Frontal cortex (tissue), 1 donor: Measurements from ENCODE around the gene RNU1-2. TPM values are rescaled to one million over a fixed set of nuclear protein-coding genes. Genes with fewer than 3 reads are reported as not detected.

Experiments used
- small RNA-seq: library from RNA; depleted of rRNA; stranded (forward); fragments of <200 nt; gene quantifications from one replicate; pipeline ENCODE3, GENCODE V24; 2014
- total RNA-seq: library from RNA; depleted of rRNA; stranded (reverse); fragments of >200 nt; gene quantifications from one replicate; pipeline ENCODE4 v1.2.3, GENCODE V29; 2014

Gene RNU1-2
- total RNA-seq, 1 donor from 2014 or later, result under 0.01 TPM

Small RNAs within 50 kb of the gene (small RNA-seq; reads per million reads assigned to genes)
- gene MIR3675, result not detected
- gene RNU1-2, result not detected
- not detected for gene RNU1-5P

Other genes starting within 250 kb of the RNU1-2 start
- under 0.01 TPM for gene RNU1-3, start 229.0 kb upstream of the RNU1-2 start, total RNA-seq
- gene RNU1-4, start 155.5 kb upstream of the RNU1-2 start, total RNA-seq, result under 0.01 TPM
- 17.5 TPM for gene CROCC, start 26.0 kb downstream of the RNU1-2 start, total RNA-seq
- 7.3 TPM for gene MFAP2, start 84.6 kb downstream of the RNU1-2 start, total RNA-seq
- 73.4 TPM for gene ATP13A2, start 115.9 kb downstream of the RNU1-2 start, total RNA-seq
- gene SDHB, start 158.1 kb downstream of the RNU1-2 start, total RNA-seq, result 89.3 TPM
- gene PADI2, start 223.5 kb downstream of the RNU1-2 start, total RNA-seq, result 0.41 TPM